HUDEP-2 (cell line): ENCODE data around the gene GPX1.
"Not testable (repeated sequence)": the region's sequence is repeated elsewhere in the genome, so short reads cannot be mapped to it uniquely, and the experiment has no call there.

ENCODE experiments used
- DNase-seq, 76 experiments: peaks; one replicate each; lab custom pipeline; 2025; ENCODE audit not compliant: unreplicated experiment in 76 of 76; lab: John Stamatoyannopoulos, UW

Gene GPX1

GRCh38 chr3:49358217-49358883 is at the start of gene GPX1:
GPX1 (minus strand) TSS chr3:49358353; CDS start chr3:49358278, 75 bp downstream.
- DNase-seq = peak in 73 of 76 experiments; percentile 43 to 92 (median 78)

- peak in 1 of 76 experiments; percentile 5 for DNase-seq
These were observed 48.7 kb upstream of the GPX1 start for GRCh38 chr3:49406571-49407565.

DNA sequence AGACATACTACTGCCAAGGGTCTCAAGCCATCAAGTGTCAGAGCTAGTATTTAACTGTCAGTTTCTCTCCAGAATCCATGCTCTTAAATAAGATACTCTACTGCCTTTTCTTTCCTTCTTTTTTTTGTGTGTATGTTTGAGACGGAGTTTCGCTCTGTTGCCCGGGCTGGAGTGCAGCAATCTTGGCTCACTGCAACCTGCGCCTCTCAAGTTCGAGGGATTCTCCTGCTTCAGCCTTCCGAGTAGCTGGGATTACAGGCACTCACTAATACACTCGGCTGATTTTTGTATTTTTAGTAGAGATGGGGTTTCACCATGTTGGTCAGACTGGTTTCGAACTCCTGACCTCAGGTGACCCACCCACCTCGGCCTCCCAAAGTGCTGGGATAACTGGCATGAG is 47.4 kb upstream of the GPX1 start:
- DNase-seq = not testable (repeated sequence)

GRCh38 chr3:49403891-49404290 is 45.7 kb upstream of the GPX1 start:
- no peak for DNase-seq

GRCh38 chr3:49401766-49402165 is 43.6 kb upstream of the GPX1 start:
- no peak for DNase-seq

GRCh38 chr3:49399461-49399860 is 41.3 kb upstream of the GPX1 start:
- no peak for DNase-seq

DNA sequence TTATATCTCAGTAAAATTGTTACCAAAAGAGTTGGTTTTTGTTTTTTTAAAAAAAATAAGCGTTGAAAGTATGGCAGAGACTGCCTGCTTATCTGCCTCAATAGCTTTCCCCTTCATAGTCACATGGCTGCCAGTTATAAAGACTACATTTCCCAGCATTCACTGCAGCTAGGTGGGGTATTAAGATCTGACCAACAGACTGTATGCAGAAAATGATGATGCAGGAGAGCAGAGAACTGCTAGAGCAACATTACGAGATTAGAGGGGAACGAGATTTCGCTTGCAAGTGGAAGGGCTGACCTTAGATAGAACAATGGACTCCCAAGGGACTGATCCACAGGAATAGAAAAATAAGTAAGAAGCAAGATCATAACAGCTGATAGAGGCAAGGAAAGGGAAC is 39.3 kb upstream of the GPX1 start:
- peak in 52 of 76 experiments; percentile 8 to 82 (median 39) for DNase-seq

GRCh38 chr3:49391310-49391709 is 33.2 kb upstream of the GPX1 start:
- not testable (repeated sequence) for DNase-seq

DNA sequence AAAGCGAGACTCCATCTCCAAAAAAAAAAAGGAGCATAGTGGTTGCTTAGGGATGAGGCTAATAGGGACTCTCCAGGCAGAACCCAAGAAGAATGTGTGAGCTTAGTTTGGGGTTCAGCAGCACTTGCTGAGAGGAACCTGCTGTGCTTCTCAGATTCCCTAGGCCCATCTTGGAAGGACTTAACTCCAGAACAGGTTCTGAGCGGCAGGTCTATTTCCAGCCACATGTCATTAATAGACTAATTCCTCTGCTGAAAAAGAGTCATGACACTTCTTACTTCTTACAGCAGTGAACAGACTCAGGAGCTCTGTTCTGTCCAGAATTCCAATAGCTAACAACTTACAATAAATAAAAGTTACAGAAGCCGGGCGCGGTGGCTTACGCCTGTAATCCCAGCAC is 31.1 kb upstream of the GPX1 start:
- no peak for DNase-seq

DNA sequence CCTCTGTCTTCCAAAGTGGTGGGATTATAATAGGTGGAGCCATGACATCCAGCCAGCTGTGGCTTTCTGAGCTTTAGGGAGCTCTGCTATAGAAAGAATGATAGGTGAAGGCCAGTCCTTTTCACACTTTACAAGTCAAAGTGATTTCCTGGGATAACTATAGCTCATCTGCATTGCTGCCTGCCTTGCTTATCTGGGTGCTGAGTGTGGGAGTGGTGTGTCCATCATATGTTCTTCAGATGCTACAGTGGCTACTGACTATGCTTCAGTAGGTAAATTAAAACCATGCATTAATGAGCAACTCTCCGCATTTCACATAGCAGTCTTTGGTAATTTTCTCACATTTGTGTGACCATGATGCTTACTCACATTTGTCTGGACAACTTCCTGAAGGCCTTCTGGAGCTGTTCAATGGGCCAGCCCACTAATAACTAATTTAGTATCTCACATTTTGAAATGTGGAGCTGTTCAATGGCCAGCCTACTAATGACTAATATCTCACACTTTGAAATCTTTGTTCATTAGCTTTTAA is 30.2 kb upstream of the GPX1 start:
- DNase-seq = peak in 1 of 76 experiments; percentile 3

DNA sequence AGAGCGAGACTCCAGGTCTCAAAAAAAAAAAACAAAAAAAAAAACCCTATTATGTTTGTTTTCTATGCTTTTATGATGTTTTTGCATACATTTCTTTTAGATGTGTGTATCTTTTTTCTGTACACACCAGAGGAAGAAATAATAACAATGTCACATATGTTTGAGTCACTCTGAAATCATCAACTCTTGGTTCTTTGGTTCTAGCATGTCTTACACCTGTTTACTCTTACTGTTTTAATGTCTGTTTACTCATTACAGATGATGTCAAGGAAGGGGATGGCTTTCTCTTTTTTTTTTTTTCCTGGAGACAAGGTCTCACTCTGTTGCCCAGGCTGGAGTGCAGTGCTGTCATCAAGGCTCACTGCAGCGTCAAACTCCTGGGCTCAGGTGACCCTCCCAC is 29.6 kb upstream of the GPX1 start:
- no peak for DNase-seq

DNA sequence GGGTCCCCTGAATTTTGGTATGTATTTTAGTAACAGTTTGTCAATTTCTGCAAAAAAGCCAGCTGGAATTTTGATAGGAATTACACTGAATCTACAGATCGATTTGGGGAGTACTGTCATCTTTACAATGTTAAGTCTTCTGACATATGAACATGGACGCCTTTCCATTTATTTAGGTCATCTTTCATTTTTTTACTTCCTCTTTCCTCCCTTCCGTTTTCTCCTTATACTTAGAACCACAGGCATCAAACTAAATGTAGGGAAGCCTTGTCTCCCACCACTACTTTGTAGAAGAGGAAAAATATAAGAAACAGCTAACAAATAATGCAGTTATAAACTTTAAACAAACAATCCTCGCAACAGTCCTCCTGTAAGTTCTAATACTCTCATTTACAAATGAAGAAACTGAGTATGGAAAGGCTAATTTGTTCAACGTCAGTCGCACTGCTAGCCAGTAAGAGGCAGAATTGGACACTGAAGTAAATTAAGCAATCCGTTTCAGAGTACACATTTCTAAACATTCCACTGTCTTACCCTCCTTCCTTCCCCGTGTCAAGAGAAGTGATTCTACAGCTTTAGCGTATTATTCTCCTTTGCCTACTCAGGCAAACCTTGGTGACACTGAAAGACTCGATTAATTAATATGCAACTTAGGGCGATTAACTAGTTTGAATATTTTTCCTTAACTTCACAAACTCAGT is 28.1 kb upstream of the GPX1 start:
- no peak for DNase-seq

- DNase-seq = no peak
These were observed 27.5 kb upstream of the GPX1 start for GRCh38 chr3:49385617-49386016.

GRCh38 chr3:49383387-49383786 is 25.2 kb upstream of the GPX1 start:
- DNase-seq = no peak

GRCh38 chr3:49378249-49378895 is 20.2 kb upstream of the GPX1 start:
- peak in 1 of 76 experiments; percentile 6 for DNase-seq

GRCh38 chr3:49377483-49377882 is 19.3 kb upstream of the GPX1 start:
- no peak for DNase-seq

DNA sequence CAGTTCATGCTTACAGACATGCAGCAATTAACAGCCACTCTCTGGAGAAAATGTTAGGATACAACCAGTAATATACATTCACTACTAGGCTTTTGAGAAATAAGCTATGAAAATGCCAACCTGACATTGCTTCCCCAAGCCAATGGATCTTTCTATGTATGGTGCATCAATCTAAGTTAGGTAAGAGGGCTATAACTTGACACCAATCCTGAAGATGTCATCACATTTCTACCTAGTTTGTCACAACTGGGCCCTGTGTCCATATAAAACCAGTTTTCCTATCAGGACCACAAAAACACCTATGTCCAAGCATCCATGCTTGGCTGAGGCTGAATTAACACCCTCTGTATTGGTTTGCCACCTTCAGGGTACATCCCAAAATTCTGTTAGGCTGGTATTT is 13.8 kb upstream of the GPX1 start:
- no peak for DNase-seq

GRCh38 chr3:49370585-49371290 is 12.6 kb upstream of the GPX1 start:
- DNase-seq = no peak

- DNase-seq = no peak
These were observed 4.4 kb upstream of the GPX1 start for GRCh38 chr3:49362561-49362960.

- DNase-seq = peak in 13 of 76 experiments; percentile 2 to 46 (median 15)
These were observed 1.5 kb upstream of the GPX1 start for GRCh38 chr3:49359623-49360022.
